NAMALWA (cell line): ENCODE results near the gene SLAMF6.
A peak's percentile ranks its signal among the peaks of the same experiment; 100 is the strongest.
"Not testable (repeated sequence)": the region's sequence is repeated elsewhere in the genome, so short reads cannot be mapped to it uniquely, and the experiment has no call there.

ENCODE experiments used
- DNase-seq: peaks from one replicate; pipeline ENCODE4 v3.0.0-alpha.2; 2015; ENCODE audit warnings: low spot score

SLAMF6 gene

DNA sequence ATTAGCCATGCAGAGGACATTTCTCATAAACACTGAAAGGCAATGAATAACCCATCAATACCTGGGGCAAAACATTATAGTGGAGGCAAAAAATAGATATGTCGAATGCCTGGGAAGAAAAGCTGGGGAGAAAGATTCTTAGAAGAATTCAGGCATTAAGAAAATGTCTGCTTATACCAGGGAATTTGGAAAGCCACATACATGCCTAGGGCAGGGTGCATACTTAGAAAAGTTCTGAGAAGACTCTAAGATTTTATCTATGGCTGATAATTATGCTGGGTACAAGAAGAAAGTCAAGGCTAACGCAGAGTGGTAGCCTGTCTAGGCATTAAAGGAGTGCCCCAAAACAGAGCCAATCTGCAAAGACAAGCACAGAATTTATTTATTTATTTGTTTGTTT lies 18.4 kb downstream of the SLAMF6 start:
- DNase-seq: no peak

DNA sequence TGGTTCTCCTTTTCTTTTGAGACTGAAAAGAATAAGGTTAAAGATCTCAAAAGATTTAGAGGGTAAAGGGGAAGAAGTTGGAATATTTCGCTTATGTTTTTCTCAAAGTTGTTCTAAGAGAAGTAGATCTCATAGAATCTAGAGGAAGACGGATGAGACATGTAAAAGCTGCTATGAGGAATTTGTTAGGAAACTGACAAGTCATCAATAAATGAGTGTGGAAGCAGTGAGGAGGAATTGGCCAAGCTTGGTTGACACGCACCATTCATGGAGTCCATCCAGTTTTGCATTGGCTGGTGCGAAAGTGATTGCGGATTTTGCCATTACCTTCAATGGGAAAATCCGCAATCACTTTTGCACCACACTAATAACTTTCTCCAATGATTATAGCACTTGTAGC lies 20.0 kb downstream of the SLAMF6 start:
- no peak for DNase-seq

DNA sequence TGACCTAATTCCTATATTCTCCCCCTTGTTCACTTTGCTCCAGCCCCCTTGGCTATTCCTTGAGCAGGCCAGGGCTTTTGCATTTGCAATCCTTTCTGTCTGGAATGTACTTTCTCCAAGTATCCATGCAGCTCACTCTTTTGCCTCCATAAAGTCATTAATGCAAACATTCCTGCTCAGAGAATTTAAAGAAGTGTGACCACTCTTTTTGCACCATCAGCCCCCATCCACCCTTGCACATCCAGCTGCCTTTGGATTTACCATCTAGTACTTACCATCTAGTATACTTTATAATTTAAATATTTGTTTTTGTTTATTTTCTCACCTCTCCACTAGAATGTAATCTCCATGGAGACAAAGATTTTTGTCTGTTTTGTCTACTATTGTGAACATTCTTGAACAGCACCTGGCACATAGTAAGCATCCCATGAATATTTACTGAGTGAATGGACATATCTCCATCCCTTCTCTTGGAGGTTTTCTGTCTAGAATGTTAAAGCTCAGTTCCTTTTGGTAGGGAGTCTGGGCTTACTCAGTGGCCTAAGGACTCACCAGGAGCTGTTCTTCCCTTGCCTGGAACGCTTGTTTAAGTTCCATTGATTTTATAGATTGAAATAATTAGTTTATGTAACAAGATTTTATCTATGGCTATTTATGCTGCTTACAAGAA lies 22.6 kb downstream of the SLAMF6 start:
- DNase-seq: no peak

DNA sequence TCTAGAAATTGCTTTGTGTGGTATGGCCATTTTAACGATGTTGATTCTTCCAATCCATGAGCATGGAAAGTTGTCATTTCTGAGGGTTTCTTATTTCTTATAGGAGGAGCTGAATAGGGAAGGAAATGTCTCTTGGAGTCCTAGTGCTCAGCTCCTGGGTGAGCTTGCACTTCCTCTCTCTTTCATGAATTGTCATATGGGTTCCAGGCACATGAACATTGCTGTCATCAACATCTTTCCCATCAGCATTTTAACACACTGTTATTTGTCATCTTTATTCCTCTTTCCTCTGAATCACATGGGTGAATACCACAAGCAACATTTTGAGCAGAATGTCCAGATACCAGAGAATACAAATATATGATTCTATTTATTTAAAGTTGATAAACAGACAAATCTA lies 23.4 kb downstream of the SLAMF6 start:
- no peak for DNase-seq

DNA sequence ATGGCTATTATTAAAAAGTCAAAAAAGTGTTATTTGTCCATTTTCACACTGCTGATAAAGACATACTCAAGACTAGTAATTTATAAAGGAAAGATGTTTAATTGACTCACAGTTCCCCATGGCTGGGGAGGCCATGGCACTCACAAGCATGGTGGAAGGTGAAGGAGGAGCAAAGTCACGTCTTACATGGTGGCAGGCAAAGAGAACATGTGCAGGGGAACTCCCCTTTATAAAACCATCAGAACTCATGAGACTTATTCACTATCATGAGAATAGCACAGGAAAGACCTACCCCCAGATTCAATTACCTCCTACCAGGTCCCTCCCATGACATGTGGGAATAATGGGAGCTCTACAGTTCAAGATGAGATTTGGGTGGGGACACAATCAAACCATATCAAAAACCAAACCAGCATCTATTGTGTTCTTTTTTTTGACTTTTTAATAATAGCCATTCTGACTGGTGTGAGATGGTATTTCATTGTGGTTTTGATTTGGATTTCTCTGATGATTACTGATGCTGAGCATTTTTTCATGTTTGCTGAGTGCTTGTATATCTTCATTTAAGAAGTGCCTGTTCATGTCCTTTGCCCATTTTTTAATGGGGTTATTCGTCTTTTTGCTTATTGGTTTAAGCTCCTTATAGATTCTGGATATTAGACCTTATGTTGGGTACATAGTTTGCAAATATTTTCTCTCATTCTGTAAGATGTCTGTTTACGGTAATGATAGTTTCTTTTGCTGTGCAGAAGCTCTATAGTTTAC lies 24.6 kb downstream of the SLAMF6 start:
- not testable (repeated sequence) for DNase-seq

DNA sequence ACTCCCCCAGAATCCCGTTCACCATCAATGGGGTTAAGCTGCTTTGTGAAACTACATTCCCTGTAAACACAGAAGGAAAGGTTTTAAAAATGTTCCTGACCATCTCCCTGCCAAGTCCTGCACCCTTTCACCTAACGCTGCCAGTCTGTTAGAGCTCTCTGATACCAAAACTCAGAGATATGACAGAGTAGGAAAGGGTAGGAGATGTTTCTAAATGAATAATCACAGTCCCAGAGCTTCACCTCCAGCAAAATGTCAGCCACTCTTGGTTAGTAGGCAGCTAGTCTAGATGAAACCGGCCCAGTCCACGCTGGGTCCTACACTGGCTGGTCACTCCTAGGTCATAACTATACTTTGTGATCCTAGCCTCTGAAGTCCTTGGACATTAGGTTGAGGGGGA lies 26.7 kb downstream of the SLAMF6 start:
- DNase-seq: no peak

DNA sequence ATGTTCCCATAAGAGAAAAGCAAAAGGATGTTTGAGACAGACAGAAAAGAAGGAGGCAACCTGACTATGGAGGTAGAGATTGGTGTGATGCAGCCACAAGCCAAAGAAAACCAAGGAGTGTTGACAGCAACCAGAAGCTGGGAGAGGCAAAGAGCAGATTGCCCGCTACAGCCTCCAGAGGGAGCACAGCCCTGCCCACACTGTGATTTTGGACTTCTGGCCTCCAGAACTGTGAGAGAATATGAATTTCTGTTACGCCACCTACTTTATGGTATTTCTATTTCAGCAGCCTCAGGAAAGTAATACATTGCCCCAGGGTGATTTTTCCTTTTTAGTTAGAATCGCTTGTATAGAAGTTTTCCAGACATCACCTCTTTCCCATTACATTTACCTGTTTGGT lies 28.4 kb downstream of the SLAMF6 start:
- DNase-seq: peak; percentile 48

DNA sequence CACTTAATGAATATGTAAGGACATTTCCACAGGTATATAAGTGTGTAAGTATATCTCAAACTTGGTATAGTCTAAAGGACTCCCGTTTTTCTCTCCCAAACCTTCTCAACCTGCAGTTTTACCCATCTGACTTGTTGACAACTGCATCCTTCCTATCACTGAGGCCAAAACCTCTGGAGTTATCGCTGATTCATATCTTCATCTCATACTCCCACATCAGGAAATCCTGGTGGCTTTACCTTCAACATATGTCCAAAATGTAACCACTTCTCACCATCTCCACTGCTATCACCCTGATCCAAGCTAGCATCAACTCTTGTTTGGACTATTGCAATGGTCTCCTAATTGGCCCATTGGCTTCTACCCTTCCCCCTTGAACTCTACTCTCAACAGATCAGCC lies 30.4 kb downstream of the SLAMF6 start:
- no peak for DNase-seq

DNA sequence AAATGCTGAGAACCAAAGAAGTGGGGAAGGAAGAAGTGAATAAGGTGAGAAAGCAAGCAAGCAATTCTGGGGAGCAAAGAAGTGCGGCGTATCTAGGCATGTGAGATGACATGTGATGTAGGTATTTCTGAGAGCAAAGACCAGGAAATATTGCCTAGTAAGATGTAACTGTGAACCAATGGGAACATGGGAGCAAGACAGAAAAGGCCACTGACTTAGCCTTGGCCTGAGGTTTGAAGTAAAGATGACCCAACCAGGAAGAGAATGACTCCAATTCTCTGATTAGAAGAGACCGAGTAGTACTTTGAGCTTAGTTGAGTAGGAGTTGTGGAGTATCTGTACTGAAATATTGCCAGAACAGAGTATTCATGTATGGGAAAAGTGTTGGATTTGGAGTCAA lies 31.1 kb downstream of the SLAMF6 start:
- no peak for DNase-seq

DNA sequence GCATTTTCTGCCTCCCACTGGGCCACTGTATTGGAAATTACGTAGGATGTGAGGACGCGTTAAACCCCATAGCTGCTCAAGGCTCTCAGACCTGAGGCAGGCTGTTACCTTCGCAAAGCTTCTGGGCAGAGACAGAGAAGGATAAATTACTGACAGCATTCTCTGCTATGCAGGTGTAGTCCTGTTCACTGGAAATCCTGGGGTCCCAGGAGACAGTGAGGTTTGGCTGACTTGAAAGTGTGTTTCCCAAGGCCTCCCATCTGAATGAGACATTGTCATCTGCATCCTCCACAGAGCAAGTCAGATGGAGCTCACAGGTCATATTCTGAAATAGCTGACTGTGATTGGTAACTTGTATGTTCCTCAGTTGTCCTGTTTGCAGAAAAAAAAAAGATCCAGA lies 32.0 kb downstream of the SLAMF6 start:
- DNase-seq: peak; percentile 32

DNA sequence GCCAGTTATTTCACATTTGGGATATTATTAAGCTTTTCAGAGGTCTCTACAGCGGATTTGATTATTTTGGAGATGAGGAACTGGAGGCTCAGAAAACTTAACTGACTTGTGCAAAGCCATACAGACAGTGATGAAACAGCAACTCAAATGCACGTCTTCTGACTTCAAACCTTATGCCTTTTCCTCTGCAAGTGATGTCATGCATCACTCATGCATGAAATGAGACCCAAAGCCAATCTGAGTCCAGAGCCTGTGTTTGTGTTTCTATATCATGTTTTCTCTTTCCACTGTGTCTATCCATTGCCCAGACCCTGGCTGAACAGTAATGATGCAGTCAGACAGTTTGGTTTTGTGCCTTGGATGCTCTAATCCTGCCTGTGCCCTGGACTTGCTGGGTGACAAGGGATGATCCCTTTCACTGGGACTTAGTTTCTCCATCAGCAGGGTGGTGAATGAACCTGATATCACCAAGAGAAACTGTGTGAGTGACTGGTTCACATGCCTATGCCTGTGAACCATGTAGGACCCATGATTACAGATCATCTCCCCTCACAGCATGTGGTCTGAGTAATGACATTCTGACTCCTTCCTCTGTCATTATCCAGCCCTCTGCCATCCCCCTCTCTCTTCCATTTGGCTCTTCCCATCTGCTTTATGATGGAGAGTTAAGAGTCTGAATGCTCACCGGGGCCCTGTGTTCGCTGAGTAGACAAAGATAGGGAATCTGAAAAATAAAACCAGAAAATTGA lies 33.4 kb downstream of the SLAMF6 start:
- peak; percentile 87 for DNase-seq

DNA sequence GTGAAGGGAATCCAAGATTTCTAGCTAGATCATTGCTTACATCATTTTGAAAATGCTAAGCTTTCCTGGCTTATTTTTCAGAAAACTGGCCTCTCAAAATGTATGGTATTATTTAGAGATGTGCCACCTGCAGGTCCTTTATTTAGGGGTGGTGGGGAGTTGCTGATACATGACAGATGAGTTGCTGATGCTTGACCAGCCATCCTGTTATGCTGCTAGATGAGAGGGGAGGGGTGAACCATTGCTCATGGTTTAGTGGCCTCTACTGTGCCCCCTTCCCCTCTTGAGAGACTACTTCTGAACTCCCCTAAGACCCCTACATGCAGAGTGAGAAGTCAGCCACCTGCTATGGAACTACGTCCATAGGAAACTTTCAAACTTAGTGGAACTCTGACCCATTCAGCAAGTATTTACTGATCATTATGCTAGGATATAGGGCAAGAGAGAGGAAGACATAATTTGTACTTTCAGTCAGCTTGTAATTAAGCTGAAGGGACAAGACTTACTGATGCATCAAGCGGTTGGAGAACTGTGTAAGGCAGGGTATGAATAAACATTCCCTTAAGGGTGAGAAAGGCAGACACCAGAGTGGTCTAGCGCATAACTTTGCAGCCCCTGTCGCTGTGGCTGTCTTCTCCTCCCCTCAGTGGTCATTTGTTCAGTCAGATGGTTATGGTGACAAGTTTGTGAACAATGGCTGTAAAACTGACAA lies 34.6 kb downstream of the SLAMF6 start:
- peak; percentile 97 for DNase-seq

DNA sequence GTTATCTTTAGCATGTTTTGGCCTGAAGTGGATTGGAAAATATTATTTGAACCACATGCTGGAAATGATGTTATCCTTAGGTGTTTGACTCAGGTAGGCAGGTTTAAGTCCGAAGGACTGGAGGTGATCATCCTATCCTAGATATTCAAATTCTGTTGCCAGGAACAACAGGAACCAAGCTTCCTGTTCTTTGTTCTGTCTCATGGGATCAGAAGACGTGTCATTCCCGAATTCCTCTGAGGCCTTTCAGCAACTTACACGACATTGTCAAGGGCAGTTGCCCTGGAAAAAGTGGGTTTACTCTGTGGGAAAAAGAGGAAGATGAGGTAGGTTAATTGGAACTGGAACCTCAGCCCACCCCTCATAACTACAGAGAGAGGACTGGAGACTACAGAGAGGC lies 36.6 kb downstream of the SLAMF6 start:
- DNase-seq: no peak

DNA sequence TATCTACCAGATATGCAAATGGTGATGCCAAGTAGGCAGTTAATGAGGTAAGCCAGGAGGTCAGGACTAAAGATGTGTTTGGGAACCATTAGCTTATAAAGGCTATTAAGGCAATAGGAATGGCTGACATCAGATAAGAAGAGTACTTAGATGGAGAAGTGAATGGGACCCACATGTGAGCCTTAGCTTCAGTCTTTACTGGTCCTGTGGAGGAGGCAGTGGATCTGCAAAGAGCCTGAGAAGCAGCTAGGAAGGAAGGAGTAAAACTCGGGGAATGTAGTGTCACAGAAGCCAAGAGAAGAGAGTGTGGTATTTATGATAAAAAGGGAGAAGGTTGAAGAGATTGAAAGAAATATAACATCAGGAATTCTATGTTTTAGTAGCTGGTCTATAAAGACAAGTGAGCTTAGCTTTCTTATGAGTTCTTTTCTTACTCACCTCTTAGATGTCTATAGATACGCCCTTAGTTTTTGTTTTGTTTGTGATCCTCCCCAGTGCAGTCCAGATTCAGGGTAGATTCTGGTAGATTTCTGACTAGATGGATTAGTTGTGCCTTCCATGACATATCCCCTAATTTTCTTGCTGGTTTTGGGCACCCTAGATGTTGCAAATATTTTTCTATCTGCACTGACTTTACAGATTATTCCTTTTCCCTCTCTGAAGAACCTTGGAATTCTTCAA lies 39.4 kb downstream of the SLAMF6 start:
- DNase-seq: no peak

DNA sequence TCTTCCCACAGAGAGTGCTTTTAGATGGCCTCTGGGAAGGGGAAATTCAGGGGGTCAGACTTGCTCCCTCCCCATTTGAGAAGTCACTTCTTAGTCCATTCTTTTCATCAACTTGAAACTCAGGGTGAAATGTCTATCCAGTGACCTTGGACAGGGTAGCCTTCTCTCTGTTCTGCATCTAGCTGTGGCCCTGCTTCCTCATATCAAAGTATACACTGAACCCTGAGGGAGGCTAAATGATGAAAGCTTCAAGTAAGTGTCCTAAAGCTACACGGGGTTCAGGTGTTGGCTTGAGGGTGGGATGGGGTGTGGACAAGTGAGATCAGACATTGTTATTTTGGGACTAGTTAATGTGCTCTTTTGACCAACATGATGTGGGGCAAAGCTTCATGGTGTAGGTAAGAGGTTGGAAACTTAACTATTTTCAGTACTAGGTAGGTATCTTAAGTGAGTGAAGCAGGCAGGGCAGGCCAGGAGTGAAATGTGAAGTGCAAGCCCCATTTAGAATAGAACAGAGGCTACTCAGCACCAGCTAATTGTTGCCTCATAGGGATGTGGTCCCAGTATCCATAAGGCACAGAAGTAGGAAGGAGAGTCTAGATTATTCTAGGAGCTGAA lies 41.0 kb downstream of the SLAMF6 start:
- no peak for DNase-seq

DNA sequence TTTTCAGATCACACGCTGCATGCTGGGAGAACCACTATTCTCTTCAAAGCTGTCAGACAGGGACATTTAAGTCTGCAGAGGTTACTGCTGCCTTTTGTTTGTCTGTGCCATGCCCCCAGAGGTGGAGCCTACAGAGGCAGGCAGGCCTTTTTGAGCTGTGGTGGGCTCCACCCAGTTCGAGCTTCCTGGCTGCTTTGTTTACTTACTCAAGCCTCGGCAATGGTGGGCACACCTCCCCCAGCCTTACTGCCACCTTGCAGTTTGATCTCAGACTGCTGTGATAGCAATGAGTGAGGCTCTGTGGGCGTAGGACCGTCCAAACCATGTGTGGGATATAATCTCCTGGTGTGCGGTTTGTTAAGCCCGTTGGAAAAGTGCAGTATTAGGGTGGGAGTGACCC lies 42.3 kb downstream of the SLAMF6 start:
- not testable (repeated sequence) for DNase-seq

DNA sequence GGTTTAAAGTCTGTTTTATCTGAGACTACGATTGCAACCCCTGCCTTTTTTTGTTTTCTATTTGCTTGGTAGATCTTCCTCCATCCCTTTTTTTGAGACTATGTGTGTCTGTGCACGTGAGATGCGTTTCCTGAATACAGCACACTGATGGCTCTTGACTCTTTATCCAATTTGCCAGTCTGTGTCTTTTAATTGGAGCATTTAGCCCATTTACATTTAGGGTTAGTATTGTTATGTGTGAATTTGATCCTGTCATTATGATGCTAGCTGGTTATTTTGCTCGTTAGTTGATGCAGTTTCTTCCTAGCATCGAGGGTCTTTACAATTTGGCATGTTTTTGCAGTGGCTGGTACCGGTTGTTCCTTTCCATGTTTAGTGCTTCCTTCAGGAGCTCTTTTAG lies 44.0 kb downstream of the SLAMF6 start:
- not testable (repeated sequence) for DNase-seq

DNA sequence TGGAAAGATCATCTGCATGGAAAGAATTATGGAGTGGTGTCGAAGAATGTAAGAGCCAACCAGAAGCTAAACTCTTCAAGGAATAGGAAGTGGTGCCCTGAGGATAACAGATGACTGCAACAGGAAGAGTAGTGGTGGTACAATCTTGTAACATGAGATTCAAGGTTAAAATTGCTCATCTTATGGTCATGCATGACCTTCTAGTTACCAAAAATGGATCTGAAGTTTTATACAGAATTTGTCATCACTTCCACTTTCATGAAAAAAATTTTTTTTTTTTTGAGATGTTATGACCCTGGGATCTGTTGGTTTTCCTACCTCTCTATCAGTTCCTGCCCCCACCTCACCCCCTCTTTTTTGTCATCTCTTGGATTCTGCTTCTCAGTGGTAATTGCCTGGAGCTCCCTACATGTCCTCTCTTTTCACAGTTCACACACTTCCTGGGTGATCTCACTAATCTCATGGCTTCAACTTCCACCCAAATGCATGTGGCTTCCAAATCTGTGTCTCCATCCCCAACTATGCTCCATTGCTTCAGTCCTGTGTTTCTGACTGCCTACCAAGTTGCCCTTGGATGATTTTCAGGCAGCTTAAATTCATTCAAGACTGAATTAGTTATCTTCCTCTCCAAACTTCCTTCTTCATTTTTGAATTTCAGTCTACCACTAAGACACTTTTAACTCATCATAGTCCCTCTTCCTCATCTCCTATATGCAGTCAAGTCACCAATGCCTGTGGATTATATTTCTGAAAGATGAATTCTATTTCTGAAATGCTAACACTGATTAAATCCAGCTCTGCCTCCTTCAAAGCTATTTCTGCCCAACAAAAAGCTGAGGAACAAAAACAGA lies 48.4 kb downstream of the SLAMF6 start:
- peak; percentile 62 for DNase-seq

DNA sequence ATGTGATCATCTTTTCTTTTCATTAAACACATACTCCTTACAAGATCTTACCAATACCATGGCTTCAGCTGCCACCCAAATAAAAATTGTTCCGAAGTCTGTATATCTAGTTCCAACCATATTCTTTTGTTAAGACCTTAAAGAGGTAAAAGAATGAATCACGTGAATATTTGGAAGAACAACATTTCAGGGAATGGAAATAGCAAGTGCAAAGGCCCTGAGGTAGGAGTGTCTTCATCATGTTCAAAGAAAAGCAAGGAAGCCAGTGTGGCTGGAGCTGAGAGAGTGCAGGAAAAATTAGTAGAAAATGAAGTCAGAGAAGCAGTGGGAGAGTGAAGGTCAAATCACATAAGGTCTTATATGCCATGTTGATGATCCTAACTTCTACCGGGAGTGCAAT lies 50.9 kb downstream of the SLAMF6 start:
- DNase-seq: no peak

DNA sequence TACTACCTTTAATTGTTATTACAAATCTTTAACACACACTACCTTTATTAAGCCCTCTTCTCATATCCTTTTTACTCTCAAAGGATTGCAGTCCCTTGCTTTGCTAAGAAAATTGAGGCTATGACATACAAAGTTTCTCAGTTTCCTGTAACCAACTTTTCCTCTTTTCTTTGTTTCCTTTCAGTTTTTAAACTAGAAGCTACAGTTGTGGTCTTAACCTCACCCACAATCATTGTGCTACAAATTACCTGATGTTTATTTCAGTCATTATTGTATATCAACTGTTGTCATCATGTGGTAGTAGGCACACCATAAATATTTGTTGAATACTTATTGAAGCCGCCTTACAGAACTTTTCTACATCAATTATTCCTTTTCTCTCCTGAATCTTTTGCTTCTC lies 51.8 kb downstream of the SLAMF6 start:
- no peak for DNase-seq

DNA sequence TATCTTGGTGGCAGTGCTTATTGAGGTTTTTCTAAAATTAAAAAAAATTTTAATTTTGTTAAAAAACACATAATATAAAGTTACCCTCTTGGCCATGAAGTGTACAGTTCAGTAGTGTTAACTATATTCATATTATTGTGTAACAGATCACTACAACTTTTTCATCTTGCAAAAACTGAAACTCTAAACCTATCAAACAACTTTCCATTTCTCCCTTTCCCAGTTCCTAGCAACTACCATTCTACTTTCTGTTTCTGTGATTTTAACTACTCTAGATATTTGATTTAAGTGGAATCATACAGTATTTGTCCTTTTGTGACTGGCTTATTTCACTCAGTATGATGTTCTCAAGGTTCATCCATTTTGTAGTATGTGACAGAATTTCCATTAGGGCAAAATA lies 55.5 kb downstream of the SLAMF6 start:
- no peak for DNase-seq
